ENCODE data around the gene AGPAT1. TPM values are rescaled to one million over a fixed set of nuclear protein-coding genes. Genes with fewer than 3 reads are reported as not detected.
"Not testable (repeated sequence)": the region's sequence is repeated elsewhere in the genome, so short reads cannot be mapped to it uniquely, and the experiment has no call there.

Gene AGPAT1
- total RNA-seq, 6 donors from 2014 or later: 25.9 to 54.5 (median 32.6) TPM

GRCh38 chr6:32146687-32147086 is 29.2 kb downstream of the AGPAT1 start:
- 47 to 55% methylated on average over 4 of the region's 4 CpGs for WGBS, 2 donors
- ATAC-seq (ENCODE audit: low FRiP score in 2 of 2): no peak
- H3K27ac ChIP-seq: no peak overlapping the region
- no peak for TF ChIP-seq POLR2AphosphoS5 (IDR thresholded peaks at IDR 0.05)
- TF ChIP-seq, protein P1, sequence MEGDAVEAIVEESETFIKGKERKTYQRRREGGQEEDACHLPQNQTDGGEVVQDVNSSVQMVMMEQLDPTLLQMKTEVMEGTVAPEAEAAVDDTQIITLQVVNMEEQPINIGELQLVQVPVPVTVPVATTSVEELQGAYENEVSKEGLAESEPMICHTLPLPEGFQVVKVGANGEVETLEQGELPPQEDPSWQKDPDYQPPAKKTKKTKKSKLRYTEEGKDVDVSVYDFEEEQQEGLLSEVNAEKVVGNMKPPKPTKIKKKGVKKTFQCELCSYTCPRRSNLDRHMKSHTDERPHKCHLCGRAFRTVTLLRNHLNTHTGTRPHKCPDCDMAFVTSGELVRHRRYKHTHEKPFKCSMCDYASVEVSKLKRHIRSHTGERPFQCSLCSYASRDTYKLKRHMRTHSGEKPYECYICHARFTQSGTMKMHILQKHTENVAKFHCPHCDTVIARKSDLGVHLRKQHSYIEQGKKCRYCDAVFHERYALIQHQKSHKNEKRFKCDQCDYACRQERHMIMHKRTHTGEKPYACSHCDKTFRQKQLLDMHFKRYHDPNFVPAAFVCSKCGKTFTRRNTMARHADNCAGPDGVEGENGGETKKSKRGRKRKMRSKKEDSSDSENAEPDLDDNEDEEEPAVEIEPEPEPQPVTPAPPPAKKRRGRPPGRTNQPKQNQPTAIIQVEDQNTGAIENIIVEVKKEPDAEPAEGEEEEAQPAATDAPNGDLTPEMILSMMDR (IDR thresholded peaks at IDR 0.05): no peak
- no peak for TF ChIP-seq POLR2A (IDR thresholded peaks at IDR 0.05)
- TF ChIP-seq EP300 (IDR thresholded peaks at IDR 0.05): no peak
- peaks cover 0 to 24% (median 4%) of the 10 kb centered on the region in 4 donors for H3K4me1 ChIP-seq
- peaks cover 0 to 31% (median 14%) of the 10 kb centered on the region in 4 donors for H3K27me3 ChIP-seq
- H3K4me3 ChIP-seq: no peak overlapping the region
- no peaks in the 10 kb centered on the region for H3K36me3 ChIP-seq
- DNase-seq: no peak
- no peaks in the 10 kb centered on the region for H3K9me3 ChIP-seq

DNA sequence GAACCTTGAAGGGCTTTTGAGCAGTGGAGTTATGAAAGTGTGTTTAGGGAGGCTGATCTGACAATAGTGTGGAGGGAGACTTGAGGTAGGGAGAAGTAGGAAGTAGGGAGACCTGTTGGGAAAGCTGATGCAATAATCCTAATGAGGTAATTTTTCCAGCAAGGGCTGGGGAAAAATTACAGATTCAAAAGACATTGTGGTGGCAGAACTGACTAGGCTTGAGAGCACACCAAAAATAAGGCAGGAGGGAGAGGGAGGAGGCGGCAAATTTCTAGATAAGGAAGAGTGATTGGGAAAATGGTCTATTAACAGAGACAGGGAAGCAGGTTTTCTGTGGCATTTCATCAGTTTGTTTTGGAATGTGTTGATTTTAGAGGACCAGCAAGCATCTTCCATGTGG is 29.6 kb downstream of the AGPAT1 start:
- TF ChIP-seq POLR2AphosphoS5 (IDR thresholded peaks at IDR 0.05): no peak
- TF ChIP-seq, protein P1 (IDR thresholded peaks at IDR 0.05): no peak
- no peak for TF ChIP-seq EP300 (IDR thresholded peaks at IDR 0.05)
- no peak for TF ChIP-seq POLR2A (IDR thresholded peaks at IDR 0.05)
- peaks cover 0 to 31% (median 14%) of the 10 kb centered on the region in 4 donors for H3K27me3 ChIP-seq
- H3K4me1 ChIP-seq: peaks cover 0 to 22% (median 4%) of the 10 kb centered on the region in 4 donors
- no peak overlapping the region for H3K4me3 ChIP-seq
- no peak overlapping the region for H3K27ac ChIP-seq
- WGBS, 2 donors: 74 to 86% methylated on average over 1 of the region's 1 CpG
- H3K9me3 ChIP-seq: no peaks in the 10 kb centered on the region
- no peaks in the 10 kb centered on the region for H3K36me3 ChIP-seq
- no peak for DNase-seq
- ATAC-seq (ENCODE audit: low FRiP score in 2 of 2): no peak

- H3K36me3 ChIP-seq; H3K9me3 ChIP-seq; H3K27ac ChIP-seq; ATAC-seq (ENCODE audit: low FRiP score in 2 of 2); H3K4me1 ChIP-seq; H3K4me3 ChIP-seq; DNase-seq: not testable (repeated sequence)
- WGBS, 2 donors: 46 to 80% methylated on average over 7 of the region's 7 CpGs
- peaks cover 0 to 17% (median 6%) of the 10 kb centered on the region in 4 donors for H3K27me3 ChIP-seq
Observed at GRCh38 chr6:32144238-32144637, 31.6 kb downstream of the AGPAT1 start.

DNA sequence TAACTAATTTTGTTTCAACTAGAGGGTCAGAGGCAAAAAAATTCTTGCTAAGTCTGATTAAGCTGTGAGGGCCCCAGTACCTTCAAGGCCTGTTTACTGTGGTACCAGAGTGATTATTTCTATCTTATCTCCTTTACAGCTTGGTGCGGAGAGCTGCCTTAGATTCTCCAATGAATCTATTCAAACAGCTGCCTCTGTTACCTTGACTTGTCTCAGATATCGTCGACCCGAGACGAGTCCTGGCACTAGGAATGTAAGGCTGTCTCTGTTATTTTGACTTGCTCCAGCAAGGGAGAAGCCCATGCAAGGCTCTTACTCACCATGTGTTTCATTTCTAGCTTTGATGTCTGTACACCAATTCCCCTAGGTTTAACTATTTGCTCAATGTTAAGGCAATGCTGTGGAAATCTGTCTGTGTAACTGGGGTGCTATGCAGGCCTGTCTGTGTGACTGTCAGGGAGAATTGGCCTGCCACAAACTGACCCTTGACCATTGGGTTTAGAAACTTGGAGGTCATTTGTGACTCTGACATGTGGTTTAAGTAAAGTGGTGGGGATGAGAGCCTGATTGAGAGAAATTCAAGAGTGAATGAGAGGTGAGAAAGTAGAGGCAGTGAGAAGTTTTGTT is 35.4 kb downstream of the AGPAT1 start:
- WGBS, 2 donors: 53 to 65% methylated on average over 5 of the region's 5 CpGs
- H3K27me3 ChIP-seq: no peaks in the 10 kb centered on the region
- H3K36me3 ChIP-seq: no peaks in the 10 kb centered on the region
- no peak overlapping the region for H3K27ac ChIP-seq
- no peaks in the 10 kb centered on the region for H3K4me1 ChIP-seq
- ATAC-seq (ENCODE audit: low FRiP score in 2 of 2) (no peak), DNase-seq (no peak)
- no peak overlapping the region for H3K4me3 ChIP-seq
- H3K9me3 ChIP-seq: no peaks in the 10 kb centered on the region
- TF ChIP-seq, protein P1 (IDR thresholded peaks at IDR 0.05): no peak
- TF ChIP-seq EP300 (IDR thresholded peaks at IDR 0.05) (no peak), POLR2AphosphoS5 (IDR thresholded peaks at IDR 0.05) (no peak), POLR2A (IDR thresholded peaks at IDR 0.05) (no peak)

- DNase-seq (no peak), ATAC-seq (ENCODE audit: low FRiP score in 2 of 2) (no peak)
- no peaks in the 10 kb centered on the region for H3K36me3 ChIP-seq
- H3K9me3 ChIP-seq: no peaks in the 10 kb centered on the region
- TF ChIP-seq, protein P1 (IDR thresholded peaks at IDR 0.05): no peak
- no peak for TF ChIP-seq POLR2A (IDR thresholded peaks at IDR 0.05)
- TF ChIP-seq POLR2AphosphoS5 (IDR thresholded peaks at IDR 0.05): no peak
- no peak for TF ChIP-seq EP300 (IDR thresholded peaks at IDR 0.05)
- WGBS, 2 donors: 70 to 72% methylated on average over 5 of the region's 5 CpGs
- H3K4me1 ChIP-seq: no peaks in the 10 kb centered on the region
- H3K27ac ChIP-seq: no peak overlapping the region
- H3K4me3 ChIP-seq: no peak overlapping the region
- no peaks in the 10 kb centered on the region for H3K27me3 ChIP-seq
Observed at GRCh38 chr6:32139590-32139989, 36.3 kb downstream of the AGPAT1 start.

Measured in upper lobe of left lung (tissue), 6 donors.